Neuronal stem cell (in vitro differentiated cells): Measurements from ENCODE around the gene OSER1.
"Not testable (repeated sequence)": the region's sequence is repeated elsewhere in the genome, so short reads cannot be mapped to it uniquely, and the experiment has no call there.

ENCODE experiments used
- DNase-seq: peaks from one replicate; pipeline ENCODE4 v3.0.0-alpha.2; 2013; ENCODE audit warnings: low spot score
- H2AFZ ChIP-seq: one replicate; pipeline ENCODE4 v1.6.1; 2013; ENCODE audit warnings: mild to moderate bottlenecking, low read length, inconsistent platforms
- H2AK5ac ChIP-seq: 2 replicates; pipeline ENCODE4 v1.6.1; 2013; ENCODE audit warnings: low read depth, mild to moderate bottlenecking, inconsistent platforms, low read length, moderate library complexity, mixed read lengths
- H2BK120ac ChIP-seq: 2 replicates; pipeline ENCODE4 v1.6.1; 2013; ENCODE audit warnings: low read depth, mild to moderate bottlenecking, inconsistent platforms, low read length, moderate library complexity, mixed read lengths
- H2BK12ac ChIP-seq: one replicate; pipeline ENCODE4 v1.6.1; 2013; ENCODE audit warnings: low read length, inconsistent platforms
- H2BK15ac ChIP-seq: 2 replicates; pipeline ENCODE4 v1.6.1; 2013; ENCODE audit warnings: mild to moderate bottlenecking, low read length, inconsistent platforms, mixed read lengths
- H2BK5ac ChIP-seq: one replicate; pipeline ENCODE4 v1.6.1; 2013; ENCODE audit warnings: inconsistent platforms, mild to moderate bottlenecking, low read length, moderate library complexity
- H3K14ac ChIP-seq: one replicate; pipeline ENCODE4 v1.6.1; 2013; ENCODE audit warnings: low read length, inconsistent platforms
- H3K18ac ChIP-seq: 2 replicates; pipeline ENCODE4 v1.6.1; 2013; ENCODE audit warnings: low read length, inconsistent platforms
- H3K23ac ChIP-seq: 2 replicates; pipeline ENCODE4 v1.6.1; 2013; ENCODE audit warnings: low read depth, mild to moderate bottlenecking, mixed read lengths, low read length, inconsistent platforms; ENCODE audit not compliant: poor library complexity
- H3K27ac ChIP-seq: replicated peaks from 3 replicates; pipeline ENCODE4 v1.5.1; 2013; ENCODE audit warnings: low read length, inconsistent platforms
- H3K27me3 ChIP-seq, 3 experiments: 2 replicates each; pipeline ENCODE4 v1.6.1; 2013; ENCODE audit warnings: low read length in 3 of 3, mild to moderate bottlenecking in 2 of 3, inconsistent platforms in 1 of 3, low read depth in 1 of 3, mixed read lengths in 1 of 3, moderate library complexity in 1 of 3; ENCODE audit not compliant: control insufficient read depth in 3 of 3, insufficient read depth in 3 of 3
- H3K36me3 ChIP-seq, 2 donors: replicated peaks in 1 of 2; 2 replicates each; pipeline ENCODE4 v1.6.1; 2013; ENCODE audit warnings: low read length in 2 of 2; ENCODE audit not compliant: control insufficient read depth in 2 of 2, insufficient read depth in 2 of 2
- H3K4ac ChIP-seq: 2 replicates; pipeline ENCODE4 v1.6.1; 2013; ENCODE audit warnings: inconsistent platforms, mild to moderate bottlenecking, low read length, moderate library complexity
- H3K4me1 ChIP-seq, 2 donors: 1 replicate in 1 of 2; 2 replicates in 1 of 2; pipeline ENCODE4 v1.6.1; 2013; ENCODE audit warnings: low read length in 2 of 2, low read depth in 1 of 2; ENCODE audit not compliant: control insufficient read depth in 2 of 2, insufficient read depth in 1 of 2
- H3K4me2 ChIP-seq: one replicate; pipeline ENCODE4 v1.6.1; 2013; ENCODE audit warnings: mild to moderate bottlenecking, low read length, inconsistent platforms; ENCODE audit not compliant: insufficient read depth, poor library complexity, severe bottlenecking
- H3K4me3 ChIP-seq, 2 donors: 2 replicates each; pipeline ENCODE4 v1.5.1; 2013; ENCODE audit warnings: low read length in 2 of 2, mild to moderate bottlenecking in 2 of 2, inconsistent platforms in 1 of 2, moderate library complexity in 1 of 2
- H3K79me1 ChIP-seq: one replicate; pipeline ENCODE4 v1.6.1; 2013; ENCODE audit warnings: low read depth, mild to moderate bottlenecking, inconsistent platforms, low read length, moderate library complexity
- H3K9ac ChIP-seq: one replicate; pipeline ENCODE4 v1.6.1; 2013; ENCODE audit warnings: mild to moderate bottlenecking, low read depth, low read length, inconsistent platforms; ENCODE audit not compliant: poor library complexity
- H3K9me3 ChIP-seq, 2 donors: replicated peaks in 1 of 2; 2 replicates each; pipeline versions ENCODE3 to v1.6.1; 2013; ENCODE audit warnings: low read length in 2 of 2, mild to moderate bottlenecking in 2 of 2, inconsistent platforms in 1 of 2, low read depth in 1 of 2, mixed read lengths in 1 of 2, moderate library complexity in 1 of 2; ENCODE audit not compliant: control insufficient read depth in 2 of 2, insufficient read depth in 1 of 2
- H4K8ac ChIP-seq: one replicate; pipeline ENCODE4 v1.6.1; 2013; ENCODE audit warnings: low read depth, mild to moderate bottlenecking, inconsistent platforms, low read length, moderate library complexity
- H4K91ac ChIP-seq: one replicate; pipeline ENCODE4 v1.6.1; 2013; ENCODE audit warnings: low read length, low read depth, mild to moderate bottlenecking, inconsistent platforms; ENCODE audit not compliant: poor library complexity
- WGBS, 2 donors: extraction: QIAGEN DNeasy Blood & Tissue Kit; methylation state at CpG; one replicate each; pipeline ENCODE4 v1.1.7; 2013; ENCODE audit warnings: missing lambda C conversion rate in 2 of 2, mixed read lengths in 1 of 2; ENCODE audit not compliant: insufficient read length in 2 of 2, insufficient replicate concordance in 1 of 2; ENCODE audit errors: extremely low coverage in 2 of 2; 5-methylcytosine and 5-hydroxymethylcytosine counted together

OSER1 gene

GRCh38 chr20:44236840-44237239, 26.3 kb upstream of the OSER1 start:
- not testable (repeated sequence) for H3K27ac ChIP-seq, H3K36me3 ChIP-seq, H2AK5ac ChIP-seq, H3K79me1 ChIP-seq, H3K4me2 ChIP-seq, H2BK15ac ChIP-seq, H3K4ac ChIP-seq, DNase-seq, H3K4me1 ChIP-seq, H2BK12ac ChIP-seq, H3K14ac ChIP-seq, H3K9me3 ChIP-seq, H4K91ac ChIP-seq, H3K18ac ChIP-seq, H2AFZ ChIP-seq, H4K8ac ChIP-seq, H3K9ac ChIP-seq, H2BK5ac ChIP-seq, H2BK120ac ChIP-seq, H3K27me3 ChIP-seq, H3K23ac ChIP-seq
- WGBS, 2 donors = no CpG with 5 or more reads among the region's 2 CpGs
- H3K4me3 ChIP-seq = peak overlapping the region in 1 of 2 donors; percentile 39

DNA sequence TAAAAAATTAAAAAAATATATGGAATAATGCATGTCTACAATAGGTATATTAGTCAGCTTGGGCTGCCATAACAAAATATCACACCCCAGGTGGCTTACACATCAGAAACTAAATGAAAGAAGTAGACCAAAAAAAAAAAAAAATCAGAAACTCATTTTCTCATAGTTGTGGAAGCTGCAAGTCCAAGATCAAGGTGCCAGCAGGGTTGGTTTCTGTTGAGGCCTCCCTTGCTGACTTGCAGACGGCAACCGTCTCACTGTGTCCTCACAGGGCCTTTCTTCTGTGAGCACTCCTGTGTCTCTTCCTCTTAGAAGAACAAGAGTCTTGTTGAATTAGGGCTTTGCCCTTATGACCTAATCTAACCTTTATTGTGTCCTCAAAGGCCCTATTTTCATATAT, 25.1 kb upstream of the OSER1 start:
- Histone ChIP-seq H3K4me3 (no peak overlapping the region), H3K27me3 (peaks cover 0 to 3% (median 0%) of the 10 kb centered on the region in 3 experiments), H3K9me3 (peaks cover 0 to 2% of the 10 kb centered on the region in 2 donors), H3K4me2 (no peak overlapping the region), H3K4ac (no peak overlapping the region), H3K23ac (no peak overlapping the region), H3K14ac (no peak overlapping the region), H2BK15ac (no peak overlapping the region), H2BK5ac (no peak overlapping the region), H3K79me1 (no peaks in the 10 kb centered on the region), H2AK5ac (no peak overlapping the region), H2BK12ac (no peak overlapping the region), H3K36me3 (no peaks in the 10 kb centered on the region), H3K4me1 (peaks cover 6 to 10% of the 10 kb centered on the region in 2 donors), H3K9ac (no peak overlapping the region), H3K18ac (no peak overlapping the region), H2BK120ac (no peak overlapping the region), H3K27ac (no peak overlapping the region), H4K8ac (no peak overlapping the region), H2AFZ (no peak overlapping the region), H4K91ac (no peak overlapping the region)
- WGBS, 2 donors = no CpG with 5 or more reads among the region's 2 CpGs
- no peak for DNase-seq

GRCh38 chr20:44234566-44235317, 24.2 kb upstream of the OSER1 start:
- Histone ChIP-seq H2BK5ac (no peak overlapping the region), H3K14ac (no peak overlapping the region), H2AFZ (no peak overlapping the region), H3K18ac (no peak overlapping the region), H2BK15ac (no peak overlapping the region), H3K23ac (no peak overlapping the region), H3K4me3 (no peak overlapping the region), H4K8ac (no peak overlapping the region), H2AK5ac (no peak overlapping the region), H3K4me1 (peaks cover 6 to 10% of the 10 kb centered on the region in 2 donors), H2BK12ac (no peak overlapping the region), H3K36me3 (no peaks in the 10 kb centered on the region), H2BK120ac (no peak overlapping the region), H3K9ac (peak overlapping the region; percentile 70), H4K91ac (no peak overlapping the region), H3K27me3 (peaks cover 0 to 3% (median 0%) of the 10 kb centered on the region in 3 experiments), H3K27ac (no peak overlapping the region), H3K4ac (no peak overlapping the region), H3K79me1 (no peaks in the 10 kb centered on the region), H3K9me3 (peaks cover 0 to 2% of the 10 kb centered on the region in 2 donors), H3K4me2 (no peak overlapping the region)
- no peak for DNase-seq
- no CpG with 5 or more reads among the region's 14 CpGs for WGBS, 2 donors

- Histone ChIP-seq H3K9ac (no peak overlapping the region), H4K91ac (no peak overlapping the region), H3K27ac (no peak overlapping the region), H3K4me2 (no peak overlapping the region), H3K36me3 (no peaks in the 10 kb centered on the region), H3K4me3 (no peak overlapping the region), H3K4ac (no peak overlapping the region), H3K79me1 (no peaks in the 10 kb centered on the region), H2AK5ac (no peak overlapping the region), H3K4me1 (peaks cover 6 to 10% of the 10 kb centered on the region in 2 donors), H3K18ac (no peak overlapping the region), H4K8ac (no peak overlapping the region), H2BK5ac (no peak overlapping the region), H2BK120ac (no peak overlapping the region), H2BK15ac (no peak overlapping the region), H3K23ac (peak overlapping the region; percentile 67), H3K14ac (no peak overlapping the region), H3K27me3 (peaks cover 0 to 3% (median 0%) of the 10 kb centered on the region in 3 experiments), H3K9me3 (peaks cover 0 to under 1% of the 10 kb centered on the region in 2 donors), H2BK12ac (no peak overlapping the region), H2AFZ (no peak overlapping the region)
- no CpG with 5 or more reads among the region's 6 CpGs for WGBS, 2 donors
- DNase-seq = no peak
These were observed 23.0 kb upstream of the OSER1 start for GRCh38 chr20:44233436-44234016.
